ENCODE measurements around the gene C2CD2.

The C2CD2 gene

DNA sequence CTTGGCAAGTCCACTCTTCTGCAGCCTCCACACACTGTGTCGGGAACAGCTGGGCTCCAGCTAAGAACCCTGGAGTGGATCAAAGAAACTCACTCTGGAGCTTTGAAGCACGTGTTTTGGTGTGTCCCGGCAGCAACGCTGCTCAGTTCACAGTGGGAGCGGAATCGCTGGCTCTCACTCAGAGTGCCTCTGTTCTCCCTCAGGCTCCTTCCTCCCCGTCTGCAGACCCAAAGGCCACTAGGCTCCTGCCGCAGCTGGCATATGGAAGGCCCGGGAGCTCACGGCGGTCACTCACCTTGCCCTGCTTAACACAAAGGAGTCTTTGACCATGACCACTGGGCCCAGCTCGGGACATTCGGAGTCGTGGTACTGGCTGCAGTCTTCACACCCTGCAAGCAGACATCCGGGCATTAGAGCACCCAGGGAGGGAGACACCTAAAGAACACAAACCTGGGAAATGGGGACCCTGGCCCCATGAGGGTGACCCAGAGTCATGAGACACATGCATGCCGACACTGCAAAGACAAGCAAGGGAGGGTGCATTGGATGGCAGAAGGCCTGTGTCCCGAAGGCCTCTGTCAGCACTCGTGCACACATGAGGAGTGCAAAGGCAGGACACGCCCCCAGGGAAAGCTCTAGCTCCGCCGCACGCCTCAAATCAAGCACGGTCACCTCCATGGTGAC, 94.4 kb downstream of the C2CD2 start:
- DNase-seq = no peak

DNA sequence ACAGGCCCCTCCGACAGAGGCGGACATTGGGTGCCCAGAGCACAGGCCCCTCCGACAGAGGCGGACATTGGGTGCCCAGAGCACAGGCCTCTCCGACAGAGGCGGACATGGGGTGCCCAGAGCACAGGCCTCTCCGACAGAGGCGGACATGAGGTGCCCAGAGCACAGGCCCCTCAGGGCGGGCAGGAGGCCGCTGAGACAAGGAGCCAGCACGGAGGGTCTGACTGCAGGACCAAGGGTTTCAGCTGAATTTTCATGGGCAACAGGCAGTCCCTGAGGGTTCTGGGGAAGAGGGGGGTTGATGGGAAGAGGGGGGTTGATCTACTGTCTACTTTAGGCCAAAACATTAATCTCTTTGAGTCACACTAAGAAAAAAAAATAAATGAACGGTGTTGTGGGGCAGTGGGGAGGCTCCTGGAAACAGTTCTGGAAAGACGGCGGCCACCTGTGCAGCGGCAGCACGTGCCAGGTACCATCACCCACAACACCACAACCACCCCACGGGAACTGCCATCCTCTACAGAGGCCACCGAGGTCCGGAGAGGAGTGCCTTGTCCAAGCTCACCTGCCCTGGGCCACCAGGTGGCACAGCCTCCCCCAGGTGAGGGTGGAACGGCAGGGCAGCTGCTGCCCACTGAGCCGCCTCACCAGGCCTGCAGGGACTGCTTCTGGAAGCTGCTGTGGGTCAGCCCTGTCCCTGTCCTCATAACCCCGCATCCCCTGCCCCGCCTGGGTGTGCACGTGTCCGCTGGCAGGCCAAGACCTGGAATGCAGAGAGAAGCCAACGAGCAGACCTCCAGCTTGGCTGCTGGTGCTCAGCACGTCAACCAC, 95.1 kb downstream of the C2CD2 start:
- DNase-seq = no peak

DNA sequence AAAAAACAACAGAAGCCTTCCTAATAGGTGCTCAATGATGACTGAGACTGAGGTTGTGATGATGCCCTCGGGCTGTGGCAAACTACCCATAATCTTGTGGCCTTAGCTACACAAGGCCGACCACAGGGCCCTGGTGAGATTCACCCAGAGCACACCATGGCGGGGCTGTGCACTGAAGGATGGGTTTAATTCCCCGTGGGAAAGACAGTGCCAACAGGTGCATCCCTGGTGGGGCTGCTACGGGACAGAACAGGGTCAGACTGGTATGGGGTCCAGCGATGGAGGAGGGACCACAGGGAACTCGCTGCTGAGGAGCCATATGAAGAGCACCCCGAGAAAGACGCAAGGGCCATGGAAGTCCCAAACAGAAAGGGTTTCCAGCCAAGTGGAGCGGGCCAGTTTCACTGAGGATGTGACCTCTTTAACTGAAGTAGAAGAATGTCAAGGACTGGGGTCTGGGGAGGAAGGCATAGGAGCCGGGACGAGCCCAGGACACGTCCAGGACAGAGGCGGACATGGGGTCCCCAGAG, 96.0 kb downstream of the C2CD2 start:
- no peak for DNase-seq

DNA sequence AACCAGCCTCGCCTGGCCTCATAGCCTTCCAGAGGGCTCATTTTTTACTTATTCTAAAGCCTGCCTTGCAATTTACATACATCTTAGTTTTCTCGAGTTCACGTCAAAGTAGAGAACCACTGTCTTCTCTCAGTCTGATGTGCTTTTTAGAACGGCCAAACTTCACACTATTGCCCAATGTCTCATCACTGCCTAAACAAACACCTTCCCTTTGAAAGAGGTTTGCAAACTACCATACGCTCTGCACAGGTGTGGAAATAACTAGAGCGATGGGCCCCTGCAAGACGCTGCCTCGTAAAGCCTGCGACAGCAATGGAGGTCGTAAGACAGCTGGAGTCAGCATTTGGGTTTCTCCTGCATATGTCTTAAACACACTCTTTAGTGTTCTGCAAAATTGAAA, 97.2 kb downstream of the C2CD2 start:
- no peak for DNase-seq

DNA sequence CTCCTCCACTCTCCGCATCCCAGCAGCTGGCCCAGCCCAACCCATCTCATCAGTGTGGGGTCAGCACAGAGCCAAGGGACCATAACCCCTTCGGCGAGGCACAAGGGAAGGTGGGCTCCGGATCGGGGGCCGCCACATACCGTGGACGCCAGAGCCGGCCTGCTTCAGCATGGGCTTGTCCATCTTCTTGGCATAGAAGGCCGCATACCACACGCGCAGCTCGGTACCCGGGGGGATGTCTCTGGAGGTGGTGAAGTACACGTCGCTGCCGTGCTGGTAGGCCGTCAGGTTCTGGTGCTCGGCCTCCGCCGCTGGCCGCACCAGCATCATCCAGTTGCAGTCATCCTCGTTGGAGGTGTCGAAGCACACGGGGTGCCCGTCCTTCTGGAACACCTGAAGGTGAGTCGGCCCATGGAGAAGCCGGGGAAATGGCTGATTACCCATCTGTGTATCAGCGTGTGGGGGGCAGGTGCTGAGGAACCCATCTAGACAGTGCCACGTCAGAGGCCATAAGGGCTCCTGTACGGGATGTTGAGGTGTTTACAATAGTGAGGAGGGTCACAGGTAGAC, 99.3 kb downstream of the C2CD2 start:
- DNase-seq = no peak

DNA sequence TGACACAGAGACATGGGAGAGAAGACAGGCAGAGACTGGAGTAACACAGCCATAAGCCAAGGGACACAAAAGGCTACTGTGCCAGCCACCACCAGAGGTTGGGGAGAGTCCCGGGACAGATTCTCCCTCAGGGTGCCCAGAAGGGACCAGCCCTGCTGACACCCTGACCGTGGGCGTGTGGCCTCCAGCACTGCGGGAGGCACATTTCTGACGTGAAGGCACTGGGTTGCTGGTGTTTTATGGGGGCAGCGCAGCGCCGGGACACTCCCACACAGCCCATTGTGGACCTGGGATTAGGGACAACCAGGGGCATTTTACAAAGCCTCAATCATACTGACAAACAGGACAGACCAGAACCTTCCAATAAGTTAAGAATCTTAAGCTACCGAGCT, 100.9 kb downstream of the C2CD2 start:
- DNase-seq = no peak

DNA sequence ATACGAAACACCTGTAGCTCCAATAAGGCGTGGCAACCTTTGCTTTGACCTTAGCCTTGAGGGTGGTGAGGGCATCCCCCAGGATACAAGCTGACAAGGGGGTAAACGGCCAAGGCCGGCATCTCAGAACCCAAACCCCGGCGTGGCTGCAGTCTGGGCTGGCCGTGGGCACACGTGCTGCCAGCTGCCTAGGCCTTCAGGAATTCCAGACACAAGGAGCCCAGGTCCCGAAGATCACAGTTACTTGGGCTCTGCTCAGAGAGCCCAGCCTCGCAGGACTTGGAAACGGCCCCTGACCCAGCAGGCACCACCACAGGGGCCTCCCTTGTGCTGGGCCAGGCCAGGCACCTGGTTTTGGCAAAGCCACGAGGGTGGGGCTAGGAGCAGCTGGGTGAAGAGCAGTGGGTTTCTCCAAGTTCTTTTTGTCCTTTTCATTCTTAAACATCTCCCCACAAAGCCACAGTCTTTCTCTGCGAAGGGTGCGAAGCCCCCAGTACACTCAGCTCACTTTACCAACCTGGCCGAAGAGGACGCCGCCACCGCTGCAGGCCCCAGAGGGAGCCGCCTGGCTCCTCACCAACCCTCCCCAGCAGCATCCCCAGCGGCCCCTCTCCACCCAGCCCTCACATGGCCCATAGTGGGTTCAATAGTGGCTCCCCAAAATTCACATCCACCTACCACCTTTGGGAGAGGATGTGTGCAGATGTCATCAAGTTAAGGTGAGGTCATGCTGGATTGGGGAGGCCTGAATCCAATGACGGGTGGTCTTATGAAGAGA, 101.5 kb downstream of the C2CD2 start:
- no peak for DNase-seq

DNA sequence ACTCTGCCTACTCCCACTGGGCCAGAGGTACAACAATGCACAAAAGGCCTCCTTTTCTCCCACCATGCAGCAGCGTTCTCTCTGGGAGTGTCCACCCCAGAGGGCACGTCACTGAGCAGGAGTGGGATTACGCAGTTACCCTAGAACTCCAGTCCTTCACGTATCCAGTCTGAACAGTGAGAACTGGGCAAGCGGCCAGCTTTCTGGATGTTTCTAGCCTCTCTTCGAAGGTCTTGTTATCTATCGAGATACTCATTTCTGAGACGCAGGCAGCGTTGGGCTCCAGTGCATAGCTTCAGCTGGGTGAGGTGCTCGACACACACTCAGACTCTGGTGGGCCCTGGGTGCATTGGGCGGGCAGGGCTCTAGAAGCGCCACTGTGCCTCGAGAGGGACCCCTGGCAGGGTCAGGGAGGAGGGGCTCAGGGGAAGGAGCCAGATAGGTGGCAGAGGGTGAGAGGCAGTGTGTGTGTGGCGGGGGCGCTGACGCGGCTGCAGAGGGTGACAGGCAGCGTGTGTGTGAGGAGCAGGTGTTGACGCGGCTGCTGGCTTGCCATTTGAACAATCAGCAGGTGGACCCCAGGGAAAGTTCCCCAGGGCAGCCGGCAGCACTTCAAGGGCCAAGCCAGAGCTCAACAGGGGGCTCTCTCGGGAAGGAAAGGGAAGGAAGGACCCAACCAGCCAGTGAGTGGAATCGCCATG, 102.6 kb downstream of the C2CD2 start:
- DNase-seq = peak; percentile 40

DNA sequence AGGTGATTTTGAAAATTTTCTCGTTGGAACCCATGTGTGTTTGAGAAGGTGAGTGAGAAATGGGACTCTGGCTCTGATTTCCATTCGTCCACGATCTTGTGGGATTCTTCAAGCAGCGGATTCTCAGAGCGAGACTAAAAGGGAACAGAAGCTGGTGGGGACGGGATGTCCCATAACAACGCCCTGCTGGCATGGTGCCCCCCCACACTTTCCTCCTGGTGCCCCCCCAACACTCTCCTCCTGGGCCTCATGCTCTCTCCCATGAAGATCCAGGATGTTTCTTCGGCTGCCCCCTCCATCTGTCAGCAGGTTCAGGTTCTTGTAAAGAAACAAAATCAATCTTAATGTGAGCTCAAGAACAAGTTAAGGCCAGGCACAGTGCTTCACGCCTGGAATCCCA, 103.7 kb downstream of the C2CD2 start:
- DNase-seq = no peak

DNA sequence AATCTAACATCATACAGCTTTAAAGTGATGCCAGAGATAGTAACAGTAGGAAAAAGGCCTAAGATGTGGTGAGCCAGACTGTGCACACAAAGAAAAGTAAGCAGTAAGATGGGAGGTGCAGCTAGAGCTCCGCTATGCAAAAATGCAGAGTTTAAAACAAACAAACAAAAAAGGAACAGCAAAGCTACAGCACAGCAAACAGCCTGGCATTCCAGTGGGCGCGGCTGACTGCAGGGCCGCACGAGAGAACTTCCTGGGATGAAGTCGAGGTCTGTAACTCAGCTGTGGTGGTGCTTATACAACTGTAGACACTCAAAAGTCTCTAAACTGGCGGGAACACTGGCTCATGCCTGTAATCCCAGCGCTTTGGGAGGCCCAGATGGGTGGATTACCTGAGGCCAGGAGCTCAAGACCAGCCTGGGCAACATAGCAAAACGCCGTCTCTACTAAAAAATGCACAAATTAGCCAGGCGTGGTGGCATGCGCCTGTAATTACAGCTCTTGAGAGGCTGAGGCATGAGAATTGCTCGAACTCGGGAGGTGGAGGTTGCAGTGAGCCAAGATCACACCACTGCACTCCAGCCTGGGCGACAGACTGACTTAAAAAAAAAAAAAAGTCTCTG, 104.7 kb downstream of the C2CD2 start:
- DNase-seq = no peak

DNA sequence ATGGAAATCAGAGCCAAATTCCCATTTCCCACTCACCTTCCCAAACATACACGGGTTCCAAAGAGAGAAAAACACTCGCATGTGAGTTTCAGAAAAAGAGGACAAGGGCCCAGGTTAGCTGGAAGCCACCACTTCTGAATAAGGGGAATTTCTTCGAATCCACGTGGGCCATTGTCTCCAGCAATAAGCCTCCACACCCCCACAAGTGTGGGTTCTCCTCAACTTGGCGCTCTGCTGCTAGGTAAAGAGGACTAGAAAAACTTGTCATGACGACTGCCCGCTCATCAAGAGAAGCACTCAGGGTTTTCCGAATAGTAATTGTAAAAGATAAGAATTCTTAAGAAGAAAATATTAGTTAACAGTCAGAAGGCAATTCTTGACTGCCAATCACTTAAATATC, 105.3 kb downstream of the C2CD2 start:
- DNase-seq = no peak

DNA sequence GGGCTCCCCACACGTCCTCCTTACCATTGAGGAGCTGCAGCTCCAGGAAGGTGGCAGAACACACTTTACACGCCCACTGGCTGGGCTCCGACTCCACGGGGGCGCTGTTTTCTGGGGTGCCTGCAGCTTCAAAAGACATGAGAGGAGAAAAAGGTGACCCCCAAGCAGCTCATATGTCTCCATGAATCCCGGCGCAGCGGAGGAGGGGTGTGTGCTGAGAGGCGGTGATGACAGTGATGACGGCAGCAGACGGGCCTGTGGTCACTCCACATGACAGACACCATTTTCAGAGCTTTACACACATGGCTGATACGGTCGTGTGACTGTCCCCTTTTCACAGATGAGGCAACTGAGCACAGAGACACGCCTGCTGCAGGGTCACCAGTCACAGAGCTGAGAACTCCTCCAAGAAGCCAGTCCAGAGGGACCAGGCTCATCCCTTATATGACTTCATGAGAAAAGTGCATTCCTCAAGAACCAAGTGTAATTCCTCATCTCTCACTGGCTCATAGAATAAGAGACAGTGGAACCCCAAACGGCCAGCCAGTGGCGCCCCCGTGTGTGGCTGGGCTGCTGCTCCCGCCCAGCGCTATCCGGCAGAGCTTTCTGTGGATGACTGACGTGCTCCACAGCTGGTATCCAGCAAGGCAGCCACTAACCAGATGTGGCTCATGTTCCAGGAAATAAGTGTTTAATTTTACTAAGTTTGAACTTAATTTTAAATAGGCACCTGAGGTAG, 106.6 kb downstream of the C2CD2 start:
- no peak for DNase-seq

DNA sequence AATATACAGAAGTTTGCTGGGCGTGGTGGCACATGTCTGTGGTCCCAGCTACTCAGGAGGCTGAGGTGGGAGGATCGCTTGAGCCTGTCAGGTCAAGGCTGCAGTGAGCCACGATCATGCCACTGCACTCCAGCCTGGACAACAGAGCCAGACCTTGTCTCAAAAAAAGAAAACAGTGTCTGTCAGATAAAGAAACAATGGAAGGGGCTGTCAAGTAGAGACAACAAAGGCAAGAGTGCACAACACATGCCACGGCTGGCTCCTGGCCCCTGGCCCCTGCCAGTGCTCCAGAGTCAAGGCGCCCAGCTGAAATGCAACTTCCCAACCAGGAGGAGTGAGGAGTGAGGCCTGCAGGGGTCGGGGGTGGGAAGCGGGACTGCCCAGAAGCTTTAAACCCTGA, 107.3 kb downstream of the C2CD2 start:
- no peak for DNase-seq

DNA sequence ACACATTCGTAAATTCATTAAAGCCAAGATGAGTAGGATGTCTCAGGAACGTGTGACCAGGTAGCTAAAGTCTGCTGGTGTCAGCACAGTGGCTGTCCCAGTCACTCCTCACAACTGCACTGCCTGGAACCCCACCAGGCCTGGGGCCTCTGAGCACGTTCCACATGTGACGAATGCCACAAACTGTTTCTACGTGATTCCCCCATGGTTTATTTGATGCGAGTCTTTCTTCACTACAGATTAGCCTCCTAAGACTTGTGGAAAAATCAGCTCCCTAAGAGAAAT, 107.8 kb downstream of the C2CD2 start:
- no peak for DNase-seq

DNA sequence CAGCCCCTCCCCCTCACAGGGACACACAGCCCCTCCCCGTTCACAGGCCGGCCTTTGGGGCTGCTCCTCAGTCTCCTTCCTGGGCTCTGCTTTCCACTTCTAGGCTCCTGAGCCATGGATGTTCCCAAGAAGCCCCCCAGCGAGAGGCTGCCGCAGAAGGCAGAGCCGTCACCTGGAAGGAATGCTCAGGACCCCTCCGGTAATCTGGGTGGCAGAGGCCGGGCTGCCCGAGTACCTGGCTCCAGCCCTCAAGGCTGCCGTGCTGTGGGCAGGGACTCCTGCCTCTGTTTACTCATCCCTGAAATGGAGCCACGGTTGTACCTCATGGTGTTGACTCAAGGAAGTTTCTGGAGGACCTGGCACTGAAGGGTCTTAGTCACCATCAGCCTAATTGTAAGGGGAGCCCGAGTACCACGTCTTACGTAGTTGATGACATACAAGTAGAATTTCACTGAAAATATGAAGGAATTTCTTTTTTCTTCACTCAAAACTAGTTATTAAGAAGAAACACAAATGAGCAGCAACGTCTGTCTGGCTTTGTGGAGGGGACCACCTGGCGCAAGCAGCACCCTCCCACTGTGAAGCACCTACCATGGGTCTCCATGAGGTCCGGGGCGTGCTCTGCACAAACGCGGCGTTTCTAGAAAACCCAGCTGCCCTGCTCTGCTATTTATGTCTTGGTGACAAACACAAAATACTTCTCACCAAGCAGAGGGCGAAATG, 108.3 kb downstream of the C2CD2 start:
- no peak for DNase-seq

DNA sequence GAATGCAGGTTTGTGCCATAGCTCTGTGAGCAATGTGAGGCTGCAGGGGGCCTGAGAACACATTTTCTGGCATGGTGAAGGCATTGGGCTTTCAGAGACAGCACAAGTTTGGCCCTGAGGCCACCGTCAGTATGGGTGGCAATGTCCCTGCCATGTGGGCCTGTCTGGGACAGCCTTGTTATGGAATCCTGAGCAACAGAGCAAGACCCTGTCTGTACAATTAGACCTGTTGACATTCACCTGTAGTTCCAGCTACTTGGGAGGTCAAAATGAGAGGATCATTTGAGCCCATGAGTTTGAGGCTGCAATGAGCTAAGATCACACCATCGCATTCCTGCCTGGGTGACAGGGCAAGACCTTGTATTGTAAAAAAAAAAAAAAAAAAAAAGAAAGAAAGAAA, 110.2 kb downstream of the C2CD2 start:
- no peak for DNase-seq

DNA sequence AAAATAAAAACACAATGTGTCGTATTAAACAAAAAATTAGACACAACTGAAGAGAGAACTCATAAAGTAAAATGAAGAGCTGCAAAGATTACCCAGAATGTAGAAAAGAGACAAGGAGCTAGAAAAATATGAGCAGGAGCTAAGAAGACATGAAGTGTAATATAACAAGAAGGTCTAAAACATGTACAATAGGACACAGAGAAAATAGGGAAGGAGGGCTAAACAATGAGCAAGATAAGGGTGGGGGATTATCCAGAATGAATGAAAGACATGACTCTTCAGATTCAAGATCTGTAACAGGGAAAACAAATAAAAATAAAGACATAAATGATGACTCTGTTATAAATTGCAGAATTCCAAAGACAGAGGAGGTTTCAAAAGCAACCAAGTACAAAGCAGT, 112.9 kb downstream of the C2CD2 start:
- no peak for DNase-seq

DNA sequence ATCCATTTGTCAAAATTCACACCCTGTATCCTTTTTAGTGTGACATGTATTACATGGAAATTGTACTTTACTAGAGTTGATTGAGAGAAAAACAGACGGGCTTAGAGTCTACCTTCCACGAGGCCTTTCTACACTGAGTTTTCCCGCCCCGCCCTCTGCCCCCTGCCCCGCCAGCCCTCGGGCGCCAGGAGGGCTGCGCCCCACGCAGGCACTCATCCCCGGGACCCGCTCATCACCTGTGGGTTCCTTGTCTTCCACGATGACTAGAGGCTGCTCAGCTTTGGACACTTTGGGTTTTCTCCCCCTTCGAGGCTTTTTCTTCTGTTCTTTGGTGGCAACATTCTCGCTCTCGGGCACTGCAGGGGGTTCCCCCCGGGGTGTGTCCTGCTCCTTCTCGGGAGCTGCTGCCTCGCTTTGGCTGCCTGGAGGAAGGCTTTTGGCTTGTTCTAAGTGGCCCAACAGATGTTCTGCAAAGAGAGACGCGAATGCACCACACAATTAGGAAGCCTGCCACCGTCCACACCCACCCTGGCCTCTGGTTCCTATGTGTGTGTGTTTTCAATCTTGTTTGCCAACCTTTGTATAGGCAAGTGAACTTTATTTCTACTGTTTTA, 114.3 kb downstream of the C2CD2 start:
- DNase-seq = no peak

DNA sequence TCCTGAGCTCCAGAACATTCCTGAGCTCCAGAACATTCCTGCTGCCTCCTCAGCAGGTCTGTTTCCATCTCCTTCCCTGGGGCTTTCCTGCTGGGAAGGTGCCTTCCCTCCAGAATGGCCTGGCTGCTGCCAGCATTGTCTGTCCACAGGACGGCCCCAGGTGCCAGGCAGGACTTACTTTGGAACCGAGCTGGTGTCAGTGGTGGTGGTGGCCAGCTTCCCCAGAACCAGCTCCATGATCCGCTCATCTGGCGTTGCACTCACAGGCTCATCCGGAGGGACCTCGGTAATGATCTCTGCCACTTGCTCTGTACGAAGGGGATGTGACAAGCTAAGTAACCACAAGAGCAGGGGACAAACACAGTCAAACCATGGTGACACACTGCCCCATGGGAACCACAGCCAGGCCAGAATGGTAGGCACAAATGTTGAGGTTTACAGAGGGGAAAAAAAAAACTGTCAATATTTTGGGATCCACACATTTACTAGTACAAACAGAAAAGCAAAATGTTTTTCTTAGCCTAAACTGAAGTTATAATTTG, 116.0 kb downstream of the C2CD2 start:
- no peak for DNase-seq
